Brain microvascular endothelial cell (primary cell): Measurements from ENCODE around the gene BCL3.

Source experiments
- DNase-seq: peaks from one replicate; pipeline ENCODE4 v3.0.0-alpha.2; 2020
- H3K27ac ChIP-seq: fragments of 250-450 bp; sonication (Bioruptor Pico); 2 replicates; pipeline ENCODE4 v1.5.1; 2020; ENCODE audit warnings: mild to moderate bottlenecking, moderate library complexity
- H3K27me3 ChIP-seq: fragments of 250-450 bp; sonication (Bioruptor Pico); replicated peaks from 2 replicates; pipeline ENCODE4 v1.5.1; 2020; ENCODE audit warnings: mild to moderate bottlenecking
- H3K36me3 ChIP-seq: fragments of 250-450 bp; sonication (Bioruptor Pico); replicated peaks from 2 replicates; pipeline ENCODE4 v1.5.1; 2020; ENCODE audit warnings: mild to moderate bottlenecking
- H3K4me3 ChIP-seq: 2 replicates; pipeline ENCODE4 v1.5.1; 2011; ENCODE audit warnings: low read depth, mild to moderate bottlenecking, control low read depth, low read length, moderate library complexity
- CTCF ChIP-seq: IDR thresholded peaks from 2 replicates; pipeline ENCODE4 v1.5.1; 2011; ENCODE audit warnings: low read depth, mild to moderate bottlenecking, moderate library complexity, low read length, control low read depth, inconsistent platforms; ENCODE audit errors: missing control alignments
- in situ Hi-C: cut with HindIII; loops from 2 replicates; pipeline ENCODE4 v1.10.0; 2017; ENCODE audit warnings: low sequenced_read_pairs, low pct_ligation_motif_present

The BCL3 gene

GRCh38 chr19:44748426-44749254 is at the start of gene BCL3:
Gene BCL3 (plus strand): TSS chr19:44748708. CDS start chr19:44748791, 83 bp downstream.
- H3K27ac ChIP-seq = peak within 1 kb of the TSS; percentile 70
- H3K4me3 ChIP-seq = peak within 1 kb of the TSS; percentile 65
- no peaks in the 10 kb centered on the region for H3K27me3 ChIP-seq
- no peak for DNase-seq
- peaks cover 18% of the 10 kb centered on the region for H3K36me3 ChIP-seq
- TF ChIP-seq CTCF = no peak
- in situ Hi-C loops = no loop called here

- DNase-seq = no peak
- no peak overlapping the region for H3K4me3 ChIP-seq
- in situ Hi-C loops = no loop called here
- no peaks in the 10 kb centered on the region for H3K36me3 ChIP-seq
- H3K27ac ChIP-seq = no peak overlapping the region
- no peaks in the 10 kb centered on the region for H3K27me3 ChIP-seq
- TF ChIP-seq CTCF = no peak
Measured at GRCh38 chr19:44700547-44700946, 48.0 kb upstream of the BCL3 start.

- no peak for TF ChIP-seq CTCF
- no peaks in the 10 kb centered on the region for H3K27me3 ChIP-seq
- no peak overlapping the region for H3K27ac ChIP-seq
- in situ Hi-C loops = no loop called here
- no peak for DNase-seq
- no peak overlapping the region for H3K4me3 ChIP-seq
- H3K36me3 ChIP-seq = no peaks in the 10 kb centered on the region
Measured at GRCh38 chr19:44701228-44701627, 47.3 kb upstream of the BCL3 start.

- in situ Hi-C loops = no loop called here
- H3K27me3 ChIP-seq = no peaks in the 10 kb centered on the region
- no peak overlapping the region for H3K4me3 ChIP-seq
- H3K36me3 ChIP-seq = no peaks in the 10 kb centered on the region
- H3K27ac ChIP-seq = no peak overlapping the region
- TF ChIP-seq CTCF = no peak
- no peak for DNase-seq
Measured at GRCh38 chr19:44702551-44703176, 45.8 kb upstream of the BCL3 start.

GRCh38 chr19:44703336-44704078 is 45.0 kb upstream of the BCL3 start:
- in situ Hi-C loops = no loop called here
- Histone ChIP-seq H3K27me3 (no peaks in the 10 kb centered on the region), H3K4me3 (no peak overlapping the region), H3K27ac (no peak overlapping the region), H3K36me3 (no peaks in the 10 kb centered on the region)
- DNase-seq = no peak
- no peak for TF ChIP-seq CTCF
